Activated gamma-delta T cell treated with Interleukin-2 at 50 U/mL for 16 hours (primary cell): ENCODE results near the gene EPB42.
"Not testable (repeated sequence)": the region's sequence is repeated elsewhere in the genome, so short reads cannot be mapped to it uniquely, and the experiment has no call there.

ENCODE experiments used
- DNase-seq: peaks from one replicate; pipeline ENCODE4 v3.0.0-alpha.2; 2020

EPB42 gene

GRCh38 chr15:43211224-43211735 lies 9.5 kb downstream of the EPB42 start:
- DNase-seq, result no peak

DNA sequence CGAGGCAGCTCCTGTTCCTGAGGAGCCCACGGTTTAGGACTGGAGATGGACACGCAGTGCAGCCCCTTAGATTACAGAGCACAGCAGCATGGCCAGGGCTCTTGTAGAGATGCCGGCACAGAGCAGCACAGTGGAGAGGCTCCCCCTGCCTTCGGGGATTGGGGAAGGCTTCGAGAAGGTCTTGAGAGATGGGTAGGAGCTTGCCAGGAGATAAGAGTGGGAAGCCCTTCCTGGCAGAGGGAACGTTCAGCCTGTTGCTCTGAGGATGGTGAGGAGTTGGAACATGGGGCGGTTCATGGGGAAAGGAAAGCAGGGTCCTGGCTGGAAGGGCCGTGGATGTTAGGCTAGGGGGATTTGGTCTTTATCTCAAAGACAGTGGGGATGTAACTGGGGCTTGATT lies 10.0 kb downstream of the EPB42 start:
- DNase-seq, result no peak

- no peak for DNase-seq
Observed at GRCh38 chr15:43210172-43210745, 10.6 kb downstream of the EPB42 start.

DNA sequence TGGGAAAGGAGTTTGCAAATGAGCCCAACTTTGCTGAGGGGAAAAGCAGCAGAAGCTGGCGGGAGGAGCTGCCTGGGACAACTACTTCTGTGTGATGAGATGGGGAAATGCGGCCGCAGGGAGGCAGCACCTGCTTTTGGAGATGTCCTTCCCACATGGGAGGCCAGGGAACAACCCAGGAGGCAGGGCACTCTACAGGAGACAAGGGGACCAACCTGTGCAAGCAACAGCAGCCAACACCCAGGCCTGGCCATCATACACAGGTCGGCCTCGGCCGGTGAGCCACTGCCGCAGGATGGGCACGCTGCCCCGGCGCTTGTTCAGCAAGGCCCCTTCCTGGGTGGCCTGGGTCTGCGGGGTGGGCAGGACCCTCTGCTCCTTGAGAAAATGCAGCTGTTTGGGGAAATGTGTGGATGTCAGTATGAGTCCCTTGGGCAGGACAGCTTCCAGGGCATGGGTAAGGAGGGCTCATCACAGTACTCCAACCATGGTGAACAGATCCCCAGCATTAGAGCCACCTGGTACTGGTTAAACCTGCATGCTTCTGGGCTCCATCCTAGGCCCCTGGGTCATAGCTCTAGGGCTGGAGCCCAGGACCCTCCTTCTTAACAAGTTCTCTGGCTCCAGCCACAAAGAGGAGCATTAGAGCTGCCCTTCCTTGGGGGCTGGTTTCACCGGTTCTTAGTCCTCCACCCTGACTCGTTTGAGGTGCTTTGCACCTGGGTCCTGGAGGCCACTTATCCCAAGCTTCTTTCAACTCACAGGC lies 11.6 kb downstream of the EPB42 start:
- no peak for DNase-seq

DNA sequence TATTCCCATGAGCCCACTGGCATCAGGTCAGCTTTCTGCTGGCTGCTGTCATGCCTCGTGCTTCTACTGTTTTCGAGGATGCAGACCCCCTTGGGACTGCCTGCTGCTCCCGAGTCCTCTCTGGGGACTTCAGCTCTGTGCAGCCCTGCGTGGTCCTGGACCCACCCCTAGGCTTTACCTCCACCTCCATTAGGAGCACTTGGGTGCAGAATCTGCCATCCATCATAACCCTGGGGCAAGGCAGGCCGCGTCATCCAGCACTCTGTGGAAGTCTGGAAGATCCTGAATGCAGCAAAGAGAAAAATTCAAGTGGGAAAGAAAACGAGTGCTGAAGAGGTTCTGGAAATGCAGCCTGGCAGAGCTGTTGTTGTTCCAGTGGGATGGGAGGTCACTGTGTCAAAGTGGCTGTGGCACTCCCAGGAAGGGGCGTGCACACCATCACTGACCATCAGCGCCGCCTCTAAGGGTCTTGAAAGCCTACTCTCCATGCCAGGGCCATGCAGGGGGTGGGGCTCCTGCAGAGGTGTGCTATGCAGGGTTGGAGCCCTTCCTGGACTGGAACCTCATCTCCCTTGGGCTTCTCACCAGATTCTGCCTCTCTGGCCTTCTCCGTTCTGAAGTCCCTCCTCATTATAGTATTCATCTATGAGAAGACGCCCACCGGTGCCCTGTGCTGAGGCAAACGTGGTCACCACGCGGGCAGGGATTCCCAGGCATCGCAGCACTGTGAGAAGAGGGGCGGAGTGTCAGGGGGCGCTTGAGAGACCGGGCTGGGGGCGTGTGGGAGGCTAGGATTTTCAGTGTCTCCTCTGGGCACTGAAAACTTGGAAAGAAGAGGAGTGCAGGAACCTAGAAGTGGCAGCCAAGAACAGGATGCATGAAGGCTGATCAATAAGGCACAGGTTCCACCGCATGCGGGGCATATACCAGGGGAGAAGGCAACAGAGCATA lies 12.5 kb downstream of the EPB42 start:
- DNase-seq, result no peak

GRCh38 chr15:43207024-43207423 lies 13.8 kb downstream of the EPB42 start:
- DNase-seq, result no peak

DNA sequence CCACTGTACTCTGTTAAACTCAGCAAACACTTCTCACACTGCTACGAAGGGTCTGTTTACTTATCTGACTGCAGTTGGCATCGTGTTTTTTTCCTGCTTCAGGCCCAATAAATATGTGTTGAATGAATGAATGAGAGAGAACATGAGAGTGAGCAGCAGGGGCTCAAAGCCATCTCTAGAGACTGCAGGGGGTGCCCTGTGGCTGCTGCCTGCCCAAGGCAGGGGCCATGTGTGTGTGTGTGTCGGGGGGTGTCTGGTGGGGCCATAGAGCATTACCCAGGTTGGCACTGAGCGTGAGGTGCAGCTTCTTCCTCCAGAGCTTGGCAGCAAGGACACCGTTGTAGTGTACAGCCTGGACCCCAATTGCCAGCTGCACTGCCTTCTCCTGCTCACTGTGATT lies 14.8 kb downstream of the EPB42 start:
- DNase-seq, result no peak

DNA sequence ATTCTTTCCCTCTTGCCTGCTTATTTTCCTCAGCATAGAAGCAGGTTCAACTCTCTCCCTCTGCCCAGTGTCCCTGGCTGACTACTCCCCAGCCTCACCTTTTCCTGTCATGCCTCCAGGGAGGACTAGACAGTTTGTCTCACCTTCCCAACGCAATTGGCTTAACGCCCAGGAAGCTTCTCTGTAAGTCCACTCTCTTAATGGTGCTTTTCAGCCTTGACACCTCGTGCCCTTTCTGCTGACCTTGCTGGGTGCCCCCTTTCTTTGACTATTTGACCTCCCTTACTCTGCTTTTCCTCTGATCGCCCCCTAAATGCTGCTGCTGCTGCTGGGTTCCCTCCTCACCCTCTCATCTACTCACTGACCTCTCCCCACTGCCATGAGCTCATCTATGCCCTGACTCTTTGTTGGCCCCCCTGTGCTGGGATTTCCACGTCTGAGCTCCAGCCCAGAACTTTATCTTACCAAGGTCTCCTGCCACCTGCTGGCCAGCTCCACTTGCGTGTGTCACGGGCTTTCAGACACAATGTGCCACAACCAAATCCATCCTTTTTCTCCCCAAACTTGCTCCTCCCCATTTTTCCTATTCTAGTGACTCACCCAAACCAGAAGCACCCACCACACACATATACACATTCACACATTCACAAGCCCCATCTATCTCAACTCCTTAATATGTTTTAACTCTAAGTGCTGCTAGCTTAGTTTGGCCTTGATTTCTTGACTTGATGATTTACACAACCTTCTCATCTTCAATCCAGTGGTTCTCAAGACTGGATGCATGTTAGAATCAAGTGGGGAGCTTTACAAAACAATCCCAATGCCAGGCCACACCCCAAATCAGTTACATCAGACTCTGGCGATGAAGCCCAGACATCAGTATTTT lies 16.6 kb downstream of the EPB42 start:
- peak; percentile 39 for DNase-seq

DNA sequence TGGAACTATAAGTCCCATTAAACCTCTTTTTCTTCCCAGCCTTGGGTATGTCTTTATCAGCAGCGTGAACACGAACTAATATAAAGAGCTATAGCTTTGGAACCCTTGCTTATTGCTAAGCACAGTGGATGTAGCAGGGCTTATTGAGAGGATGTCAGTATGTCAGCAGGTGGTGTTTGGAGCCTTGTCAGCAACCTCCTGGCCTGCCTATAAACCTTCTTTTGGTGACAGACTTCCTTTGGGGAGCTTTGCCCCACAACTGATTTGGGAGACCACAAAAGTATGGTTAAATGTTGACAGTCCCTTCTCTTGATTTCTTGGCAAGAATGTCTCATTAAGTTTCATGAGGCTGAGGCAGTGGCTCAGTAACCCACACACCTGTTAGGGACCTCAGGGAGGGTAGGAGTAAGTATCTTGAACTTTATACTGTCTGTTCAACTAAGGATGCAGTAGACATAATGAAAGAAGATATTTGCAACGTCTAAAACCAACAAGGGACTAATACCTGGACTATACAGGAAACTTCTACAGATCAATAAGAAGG lies 20.8 kb downstream of the EPB42 start:
- no peak for DNase-seq

GRCh38 chr15:43198992-43199391 lies 21.8 kb downstream of the EPB42 start:
- no peak for DNase-seq

DNA sequence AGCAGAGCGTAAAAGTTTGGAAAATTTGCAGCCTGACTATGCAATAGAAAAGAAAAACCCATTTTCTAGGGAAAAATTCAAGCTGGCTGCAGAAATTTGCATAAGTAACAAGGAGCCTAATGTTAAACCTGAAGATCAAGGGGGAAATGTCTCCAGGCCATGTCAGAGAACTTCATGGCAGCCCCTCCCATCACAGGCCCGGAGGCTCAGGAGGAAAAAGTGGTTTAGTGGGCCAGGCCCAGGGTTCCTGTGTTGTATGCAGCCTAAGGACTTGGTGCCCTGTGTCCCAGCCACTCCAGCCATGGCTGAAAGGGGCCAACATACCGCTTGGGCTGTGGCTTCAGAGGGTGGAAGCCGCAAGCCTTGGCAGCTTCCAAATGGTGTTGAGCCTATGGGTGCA lies 22.3 kb downstream of the EPB42 start:
- not testable (repeated sequence) for DNase-seq

GRCh38 chr15:43197773-43198172 lies 23.0 kb downstream of the EPB42 start:
- DNase-seq, result not testable (repeated sequence)

- no peak for DNase-seq
Observed at GRCh38 chr15:43196760-43197548, 23.9 kb downstream of the EPB42 start.

DNA sequence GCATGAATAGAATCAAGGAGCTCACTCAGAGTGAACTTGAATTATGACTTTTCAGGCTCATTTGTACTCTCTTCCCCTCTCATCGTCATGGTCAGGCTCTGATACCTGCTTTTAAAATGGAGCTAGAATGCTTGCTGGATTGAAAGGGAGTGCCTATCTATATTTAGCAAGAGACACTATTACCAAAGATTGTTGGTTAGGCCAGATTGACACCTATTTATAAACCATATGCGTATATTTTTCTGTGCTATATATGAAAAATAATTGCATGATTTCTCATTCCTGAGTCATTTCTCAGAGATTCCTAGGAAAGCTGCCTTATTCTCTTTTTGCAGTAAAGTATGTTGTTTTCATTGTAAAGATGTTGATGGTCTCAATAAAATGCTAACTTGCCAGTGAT lies 26.0 kb downstream of the EPB42 start:
- DNase-seq, result no peak

DNA sequence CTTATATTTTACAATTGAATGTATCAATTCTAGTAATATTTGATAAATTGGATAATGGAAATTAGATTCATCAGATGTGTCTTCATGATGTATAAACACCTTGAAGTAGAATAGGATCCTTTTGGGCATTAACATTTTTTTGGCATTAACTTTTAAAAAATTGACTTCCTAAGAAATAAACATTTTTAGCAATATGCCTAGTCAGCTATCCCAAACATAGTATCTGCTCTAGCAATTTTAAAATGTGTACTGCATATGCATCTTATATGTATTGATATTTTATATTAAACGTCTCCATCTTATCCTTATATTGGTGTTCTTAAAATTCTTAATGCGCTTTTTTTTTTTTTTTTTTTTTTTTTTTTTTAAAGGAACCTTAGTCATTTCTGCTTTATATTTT lies 27.1 kb downstream of the EPB42 start:
- no peak for DNase-seq

DNA sequence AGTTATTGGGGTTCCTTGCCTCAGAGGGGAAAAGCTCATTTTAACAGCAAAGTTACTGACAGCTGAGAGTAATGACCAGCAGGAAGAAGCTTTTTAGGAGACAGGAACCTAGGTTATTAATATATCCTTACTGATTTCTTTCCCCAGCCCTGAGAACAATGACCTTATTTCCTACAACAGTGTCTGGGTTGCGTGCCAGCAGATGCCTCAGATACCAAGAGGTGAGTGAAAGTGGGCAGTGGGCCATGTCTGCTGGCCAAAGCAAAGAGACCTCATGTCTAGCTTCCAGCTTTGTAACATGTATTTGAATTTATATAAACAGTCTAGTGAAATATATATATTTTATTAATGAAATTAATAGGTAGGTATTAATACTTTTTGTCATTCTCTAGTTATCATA lies 30.6 kb downstream of the EPB42 start:
- DNase-seq, result no peak

- no peak for DNase-seq
Observed at GRCh38 chr15:43189296-43189695, 31.5 kb downstream of the EPB42 start.

DNA sequence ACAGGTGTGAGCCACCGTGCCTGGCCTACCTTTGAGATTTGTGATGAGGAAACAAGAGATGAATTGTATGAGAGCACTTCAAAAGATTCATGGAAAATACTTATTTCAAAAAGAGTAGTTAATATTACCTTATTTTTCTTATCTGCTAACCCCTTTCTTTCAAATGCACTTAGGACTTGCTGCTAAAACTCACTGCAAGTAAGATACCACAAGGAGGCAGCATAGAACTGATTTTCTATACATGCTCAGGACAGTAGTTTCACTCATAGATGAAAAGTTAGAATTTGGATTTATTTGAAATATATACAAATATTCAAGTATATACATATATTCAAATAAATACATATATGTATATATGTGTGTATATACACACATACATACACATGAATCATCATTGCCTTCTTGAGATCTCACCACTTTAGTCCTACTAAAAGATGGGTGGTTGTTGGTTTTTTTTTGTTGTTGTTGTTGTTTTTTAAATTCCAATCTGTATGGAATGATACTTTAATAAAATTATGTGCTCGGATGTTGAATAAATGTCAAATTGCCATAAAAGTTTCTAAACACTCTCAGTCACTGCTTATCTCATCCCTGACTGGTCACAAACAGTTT lies 33.2 kb downstream of the EPB42 start:
- no peak for DNase-seq

GRCh38 chr15:43186003-43186353 lies 34.8 kb downstream of the EPB42 start:
- DNase-seq, result no peak

DNA sequence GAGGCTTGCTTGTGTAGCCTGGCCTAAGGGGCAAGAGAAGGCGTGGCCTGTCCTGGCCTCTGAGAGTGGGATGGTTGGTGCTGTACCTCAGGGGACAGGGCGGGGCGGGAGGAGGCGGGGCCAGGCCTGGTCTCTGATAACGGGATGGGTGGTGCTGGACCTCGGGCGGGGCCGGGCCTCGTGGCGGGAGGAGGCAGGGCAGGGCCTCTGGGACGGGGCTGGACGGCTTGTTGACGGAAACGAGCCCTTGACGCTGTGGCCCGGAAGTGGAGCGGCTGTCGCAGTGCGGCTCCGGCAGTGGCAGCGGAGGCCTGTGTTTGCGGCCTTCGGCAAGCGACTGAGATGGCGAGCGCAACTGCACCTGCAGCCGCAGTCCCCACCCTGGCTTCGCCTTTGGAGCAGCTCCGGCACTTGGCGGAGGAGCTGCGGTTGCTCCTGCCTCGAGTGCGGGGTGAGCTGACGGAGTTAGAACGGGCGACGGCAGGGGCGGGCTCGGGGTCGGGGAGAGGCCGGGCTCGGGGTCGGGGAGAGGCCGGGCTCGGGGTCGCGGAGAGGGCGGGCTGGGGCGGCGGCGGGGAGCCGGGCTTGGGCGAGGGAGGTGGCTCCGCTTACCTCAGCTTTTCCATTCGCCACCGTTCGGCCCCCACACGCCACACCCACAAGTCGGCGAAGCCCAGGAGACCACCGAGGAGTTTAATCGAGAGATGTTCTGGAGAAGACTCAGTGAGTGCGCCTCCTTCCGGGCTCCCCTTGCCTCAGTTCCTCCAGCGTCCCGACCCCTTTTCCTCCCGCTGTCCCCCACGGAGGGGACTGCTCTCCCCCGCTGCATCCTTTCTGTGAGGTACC lies 35.4 kb downstream of the EPB42 start, which contains the start of gene CCNDBP1:
Gene CCNDBP1 (plus strand): TSS at position 247 of the 846 bp plus-strand sequence. CDS start 96 bp downstream, at position 343.
- DNase-seq, result peak; percentile 88
